NB4 (cell line): ENCODE results near the gene FFAR1.
"Not testable (repeated sequence)": the region's sequence is repeated elsewhere in the genome, so short reads cannot be mapped to it uniquely, and the experiment has no call there.

Source experiments
- DNase-seq: peaks from one replicate; pipeline ENCODE4 v3.0.0; 2010; ENCODE audit warnings: low read depth
- H3K4me3 ChIP-seq: one replicate; pipeline ENCODE4 v1.5.1; 2011; ENCODE audit warnings: mild to moderate bottlenecking, low read depth, low read length, moderate library complexity
- MYC ChIP-seq: IDR thresholded peaks from 2 replicates; pipeline ENCODE4 v1.6.1; 2011; ENCODE audit warnings: low read depth, low read length
- POLR2A ChIP-seq: IDR thresholded peaks from 2 replicates; pipeline ENCODE4 v1.6.1; 2011; ENCODE audit warnings: mild to moderate bottlenecking; ENCODE audit not compliant: insufficient read length; ENCODE audit errors: extremely low read depth
- TF ChIP-seq, protein P1 (sequence below): IDR thresholded peaks from 2 replicates; pipeline ENCODE4 v1.6.1; 2011; ENCODE audit warnings: low read depth, low read length
- TF ChIP-seq, protein P2 (sequence below): IDR thresholded peaks from one replicate; pipeline ENCODE4 v1.5.1; 2012; ENCODE audit warnings: low read depth, low read length

Gene FFAR1

DNA sequence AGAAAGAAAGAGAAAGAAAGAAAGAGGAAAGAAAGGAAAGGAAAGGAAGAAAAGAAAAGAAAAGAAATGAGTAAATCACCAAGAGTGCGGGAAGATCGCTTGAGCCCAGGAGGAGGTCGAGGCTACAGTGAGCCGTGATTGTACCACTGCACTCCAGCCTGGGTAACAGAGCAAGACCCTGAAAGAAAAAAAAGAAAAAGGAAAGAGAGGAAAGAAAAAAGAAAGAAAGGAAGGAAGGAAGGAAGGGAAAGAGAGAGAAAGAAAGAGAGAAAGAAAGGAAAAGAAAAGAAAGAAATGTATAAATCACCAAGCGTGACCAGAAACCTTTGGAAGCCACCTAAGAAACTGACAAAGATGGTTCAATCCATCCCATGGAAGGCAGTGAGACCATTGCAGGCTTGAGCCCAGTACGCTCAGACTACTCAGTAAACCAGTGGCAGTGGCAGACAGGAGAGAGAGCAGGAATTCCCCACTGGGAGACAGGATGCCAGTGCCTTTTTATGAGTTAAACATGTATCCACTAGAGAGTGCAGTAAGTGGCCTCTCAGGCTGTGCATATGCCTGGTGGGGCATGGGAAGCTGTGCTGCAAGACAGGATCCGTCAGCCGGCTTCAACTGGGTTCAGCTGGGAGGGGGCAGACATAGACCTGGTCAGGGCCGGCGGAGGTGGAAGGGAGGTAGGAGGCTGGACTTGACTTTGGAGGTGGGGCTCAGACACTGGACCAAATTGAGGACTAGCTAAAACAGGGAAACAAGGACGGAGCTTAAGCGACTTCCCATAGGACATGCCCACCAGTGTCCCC, 28.0 kb downstream of the FFAR1 start:
- TF ChIP-seq, protein P1, sequence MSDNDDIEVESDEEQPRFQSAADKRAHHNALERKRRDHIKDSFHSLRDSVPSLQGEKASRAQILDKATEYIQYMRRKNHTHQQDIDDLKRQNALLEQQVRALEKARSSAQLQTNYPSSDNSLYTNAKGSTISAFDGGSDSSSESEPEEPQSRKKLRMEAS = no peak
- TF ChIP-seq, protein P2, sequence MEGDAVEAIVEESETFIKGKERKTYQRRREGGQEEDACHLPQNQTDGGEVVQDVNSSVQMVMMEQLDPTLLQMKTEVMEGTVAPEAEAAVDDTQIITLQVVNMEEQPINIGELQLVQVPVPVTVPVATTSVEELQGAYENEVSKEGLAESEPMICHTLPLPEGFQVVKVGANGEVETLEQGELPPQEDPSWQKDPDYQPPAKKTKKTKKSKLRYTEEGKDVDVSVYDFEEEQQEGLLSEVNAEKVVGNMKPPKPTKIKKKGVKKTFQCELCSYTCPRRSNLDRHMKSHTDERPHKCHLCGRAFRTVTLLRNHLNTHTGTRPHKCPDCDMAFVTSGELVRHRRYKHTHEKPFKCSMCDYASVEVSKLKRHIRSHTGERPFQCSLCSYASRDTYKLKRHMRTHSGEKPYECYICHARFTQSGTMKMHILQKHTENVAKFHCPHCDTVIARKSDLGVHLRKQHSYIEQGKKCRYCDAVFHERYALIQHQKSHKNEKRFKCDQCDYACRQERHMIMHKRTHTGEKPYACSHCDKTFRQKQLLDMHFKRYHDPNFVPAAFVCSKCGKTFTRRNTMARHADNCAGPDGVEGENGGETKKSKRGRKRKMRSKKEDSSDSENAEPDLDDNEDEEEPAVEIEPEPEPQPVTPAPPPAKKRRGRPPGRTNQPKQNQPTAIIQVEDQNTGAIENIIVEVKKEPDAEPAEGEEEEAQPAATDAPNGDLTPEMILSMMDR = no peak
- TF ChIP-seq MYC = no peak
- no peak for TF ChIP-seq POLR2A
- no peak overlapping the region for H3K4me3 ChIP-seq
- DNase-seq = no peak

DNA sequence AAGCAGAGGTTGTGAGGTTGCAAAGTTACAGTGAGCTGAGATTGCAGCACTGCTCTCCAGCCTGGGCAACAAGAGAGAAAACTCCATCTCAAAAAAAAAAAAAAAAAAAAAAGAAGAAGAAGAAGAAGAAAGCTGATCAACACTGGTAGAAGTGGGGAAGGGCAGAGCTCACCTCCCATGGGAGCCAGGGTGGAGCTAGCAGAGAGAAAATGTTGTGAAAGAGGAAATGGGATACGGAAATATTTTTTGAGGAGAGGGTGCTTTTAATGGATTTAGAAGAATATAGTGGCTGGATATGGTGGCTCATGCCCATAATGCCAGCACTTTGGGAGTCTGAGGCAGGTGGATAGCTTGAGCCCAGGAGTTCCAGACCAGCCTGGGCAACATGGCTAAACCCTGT, 30.0 kb downstream of the FFAR1 start:
- no peak for DNase-seq
- no peak for TF ChIP-seq MYC
- TF ChIP-seq POLR2A = no peak
- TF ChIP-seq, protein P1 = no peak
- TF ChIP-seq, protein P2 = no peak
- H3K4me3 ChIP-seq = no peak overlapping the region

DNA sequence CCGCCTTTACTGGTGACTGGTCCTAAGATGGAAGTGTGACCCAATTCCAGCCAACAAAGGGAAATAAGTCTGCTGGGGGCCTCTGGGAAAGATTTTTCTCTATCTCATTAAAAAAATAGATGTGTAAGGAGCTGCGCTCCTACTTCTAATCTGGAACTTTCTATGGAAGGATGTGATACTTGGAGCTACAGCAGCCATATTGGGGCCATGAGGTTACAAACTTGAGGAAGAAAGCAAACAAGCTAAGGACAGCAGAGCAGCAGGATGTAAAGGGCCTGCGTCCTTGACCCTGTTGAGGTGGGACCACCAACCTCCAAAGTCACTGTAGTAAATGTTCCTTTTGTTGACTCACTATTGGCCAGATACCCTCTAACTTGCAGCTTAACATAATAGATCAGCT, 30.7 kb downstream of the FFAR1 start:
- TF ChIP-seq, protein P2 = no peak
- TF ChIP-seq POLR2A (no peak), MYC (no peak)
- TF ChIP-seq, protein P1 = no peak
- no peak overlapping the region for H3K4me3 ChIP-seq
- DNase-seq = no peak

DNA sequence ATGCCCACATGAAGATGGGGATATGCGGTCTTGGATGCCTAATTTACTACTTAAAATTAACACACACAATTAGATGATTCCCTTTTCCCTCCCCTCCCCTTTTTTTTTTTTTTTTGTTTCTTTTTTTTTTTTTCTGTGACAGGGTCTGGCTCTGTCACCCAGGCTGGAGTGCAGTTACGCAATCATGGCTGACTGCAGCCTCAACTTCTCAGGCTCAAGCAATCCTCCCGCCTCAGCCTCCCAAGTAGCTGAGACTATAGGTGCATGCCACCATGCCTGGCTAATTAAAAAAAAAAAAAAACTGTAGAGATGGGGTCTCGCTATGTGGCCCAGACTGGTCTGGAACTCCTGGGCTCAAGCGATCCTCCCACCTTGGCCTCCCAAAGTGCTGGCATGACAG, 31.8 kb downstream of the FFAR1 start:
- not testable (repeated sequence) for H3K4me3 ChIP-seq, DNase-seq

DNA sequence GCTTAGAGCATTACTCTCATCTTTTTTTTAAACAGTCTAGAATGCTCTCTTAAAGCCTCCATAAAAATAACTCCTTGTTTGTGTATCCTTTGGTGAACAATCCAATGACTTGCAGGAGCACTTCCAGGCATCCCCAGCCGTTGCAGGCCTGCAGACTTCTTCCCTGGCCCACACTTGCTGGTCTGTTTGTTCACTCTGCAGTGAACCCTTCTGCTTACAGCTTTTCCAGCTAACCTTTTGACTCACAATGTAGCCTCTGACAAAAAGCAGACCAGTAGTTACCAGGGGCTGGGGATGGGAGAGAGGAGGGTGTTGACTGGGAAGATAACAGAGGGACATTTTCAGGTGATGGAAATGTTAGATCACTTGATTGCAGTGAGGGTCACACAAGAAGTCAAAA, 32.3 kb downstream of the FFAR1 start:
- no peak for DNase-seq
- no peak for TF ChIP-seq POLR2A
- TF ChIP-seq, protein P1 = no peak
- TF ChIP-seq, protein P2 = no peak
- TF ChIP-seq MYC = no peak
- H3K4me3 ChIP-seq = no peak overlapping the region

DNA sequence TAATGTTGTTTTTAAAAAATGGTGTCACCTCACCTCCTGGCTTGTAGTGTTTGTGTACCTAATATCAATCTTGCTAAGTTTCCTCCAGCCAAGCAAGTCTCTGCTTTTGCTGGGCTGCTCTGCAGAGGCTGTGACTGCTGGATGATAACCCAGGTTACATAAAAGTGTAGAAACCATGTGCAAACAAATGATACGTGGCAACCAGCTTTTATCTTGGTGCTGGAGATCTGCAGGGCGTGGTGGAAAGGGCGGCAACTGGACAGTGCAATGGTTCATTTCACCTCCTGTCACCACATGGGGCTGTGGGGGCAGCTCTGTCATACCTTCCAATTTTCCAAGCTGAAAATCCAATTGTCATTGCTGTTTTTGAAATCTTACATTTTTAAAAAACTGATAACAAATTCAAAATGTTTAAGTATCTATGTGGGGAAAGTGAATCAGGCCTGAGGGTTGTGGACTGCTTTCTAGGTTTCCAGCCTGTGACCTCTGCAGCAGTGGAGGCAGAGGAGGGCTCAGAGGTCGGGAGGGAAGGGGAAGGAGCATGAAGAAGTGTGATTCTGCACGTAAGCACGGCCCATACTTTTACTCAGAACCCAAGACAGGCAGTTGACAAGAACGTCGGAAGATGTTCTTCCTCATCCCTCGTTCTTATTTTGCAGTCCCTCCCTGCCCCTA, 32.9 kb downstream of the FFAR1 start:
- TF ChIP-seq MYC = no peak
- TF ChIP-seq, protein P1 = no peak
- TF ChIP-seq POLR2A = no peak
- H3K4me3 ChIP-seq = no peak overlapping the region
- DNase-seq = no peak
